Activated T-cell treated with anti-CD3 and anti-CD28 coated beads, Interleukin-2, amount 50 U/mL, for 24 hours (primary cell): ENCODE results near the gene AMOTL1.
A peak's percentile ranks its signal among the peaks of the same experiment; 100 is the strongest.

ENCODE experiments used
- DNase-seq: peaks from one replicate; pipeline ENCODE4 v3.0.0-alpha.2; 2020
- H3K27ac Mint-ChIP-seq: 2 replicates; pipeline ENCODE4 v1.8.0; 2020; ENCODE audit warnings: mild to moderate bottlenecking, mixed read lengths
- H3K27me3 Mint-ChIP-seq: 2 replicates; pipeline ENCODE4 v1.8.0; 2020; ENCODE audit warnings: mixed read lengths
- H3K36me3 Mint-ChIP-seq: 2 replicates; pipeline ENCODE4 v1.8.0; 2020; ENCODE audit warnings: low read depth, mixed read lengths
- H3K4me1 Mint-ChIP-seq: 2 replicates; pipeline ENCODE4 v1.8.0; 2020; ENCODE audit warnings: low read depth, mixed read lengths
- H3K4me3 Mint-ChIP-seq: 2 replicates; pipeline ENCODE4 v1.8.0; 2020; ENCODE audit warnings: mild to moderate bottlenecking, moderate library complexity, mixed read lengths
- H3K9me3 Mint-ChIP-seq: 2 replicates; pipeline ENCODE4 v1.8.0; 2020; ENCODE audit warnings: mixed read lengths

The AMOTL1 gene

DNA sequence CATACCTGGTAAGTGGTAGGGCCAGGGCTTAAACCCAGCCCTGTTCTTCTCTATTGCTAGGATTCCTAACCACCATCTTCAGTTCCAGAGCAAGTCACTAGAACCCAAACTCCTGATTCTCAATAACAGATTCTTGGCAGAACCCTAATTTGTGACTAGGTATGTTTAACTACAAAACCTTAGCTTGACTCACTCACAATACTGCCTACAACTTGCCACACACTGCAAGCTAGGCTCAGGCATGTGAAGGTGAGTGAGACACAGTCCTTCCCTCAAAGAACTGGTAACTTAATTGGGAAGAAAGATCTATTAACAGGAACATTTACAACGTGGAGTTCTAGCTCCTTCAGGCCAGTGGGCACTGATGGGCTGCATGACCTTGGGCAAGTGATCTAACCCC, 14.5 kb upstream of the AMOTL1 start:
- H3K36me3 Mint-ChIP-seq, result no peaks in the 10 kb centered on the region
- H3K4me1 Mint-ChIP-seq, result no peaks in the 10 kb centered on the region
- DNase-seq, result no peak
- no peak overlapping the region for H3K27ac Mint-ChIP-seq
- H3K4me3 Mint-ChIP-seq, result no peak overlapping the region
- no peaks in the 10 kb centered on the region for H3K9me3 Mint-ChIP-seq
- peaks cover 44% of the 10 kb centered on the region for H3K27me3 Mint-ChIP-seq

DNA sequence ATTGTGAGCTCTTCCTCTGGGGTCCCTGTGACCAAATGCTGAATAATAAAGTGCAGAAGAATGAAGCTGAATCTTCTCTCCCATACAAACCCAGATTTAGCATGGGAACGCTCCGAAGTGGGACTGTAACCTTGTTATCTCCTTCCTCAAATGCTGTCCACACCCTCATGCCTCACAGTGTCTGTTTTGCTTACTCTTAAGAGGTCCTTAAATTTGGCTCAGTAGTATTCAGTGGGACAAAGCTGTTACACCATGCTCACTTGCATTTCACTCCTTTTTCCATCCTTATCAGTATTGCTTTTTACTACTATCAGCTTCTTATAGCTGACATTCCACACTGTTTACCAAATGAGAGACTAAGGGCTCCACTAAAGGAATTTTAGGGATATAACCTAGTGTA, 13.8 kb upstream of the AMOTL1 start:
- no peaks in the 10 kb centered on the region for H3K4me1 Mint-ChIP-seq
- H3K27me3 Mint-ChIP-seq, result peaks cover 40% of the 10 kb centered on the region
- no peak overlapping the region for H3K4me3 Mint-ChIP-seq
- no peak overlapping the region for H3K27ac Mint-ChIP-seq
- no peaks in the 10 kb centered on the region for H3K9me3 Mint-ChIP-seq
- no peaks in the 10 kb centered on the region for H3K36me3 Mint-ChIP-seq
- no peak for DNase-seq

DNA sequence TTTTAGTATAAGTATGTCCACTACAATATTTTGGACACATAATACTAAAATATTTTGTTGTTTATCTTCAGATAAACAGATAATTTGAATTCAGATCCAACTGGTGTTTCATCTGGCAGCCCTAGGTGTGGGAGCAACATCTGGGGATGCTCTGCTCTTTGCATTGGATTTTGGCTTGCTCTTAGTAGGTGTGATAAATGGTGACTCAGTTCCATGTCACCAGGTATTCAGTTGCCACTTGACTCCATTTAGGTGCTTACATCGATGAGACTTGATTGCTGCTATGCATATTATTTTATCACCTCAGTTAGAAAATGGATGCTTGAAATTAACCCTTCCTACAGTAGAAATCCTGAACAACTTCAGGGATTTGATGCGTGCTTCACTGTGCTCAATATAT, 13.3 kb upstream of the AMOTL1 start:
- Mint-ChIP-seq H3K4me1 (no peaks in the 10 kb centered on the region), H3K36me3 (no peaks in the 10 kb centered on the region), H3K27me3 (peaks cover 39% of the 10 kb centered on the region), H3K27ac (no peak overlapping the region), H3K9me3 (no peaks in the 10 kb centered on the region), H3K4me3 (no peak overlapping the region)
- no peak for DNase-seq

DNA sequence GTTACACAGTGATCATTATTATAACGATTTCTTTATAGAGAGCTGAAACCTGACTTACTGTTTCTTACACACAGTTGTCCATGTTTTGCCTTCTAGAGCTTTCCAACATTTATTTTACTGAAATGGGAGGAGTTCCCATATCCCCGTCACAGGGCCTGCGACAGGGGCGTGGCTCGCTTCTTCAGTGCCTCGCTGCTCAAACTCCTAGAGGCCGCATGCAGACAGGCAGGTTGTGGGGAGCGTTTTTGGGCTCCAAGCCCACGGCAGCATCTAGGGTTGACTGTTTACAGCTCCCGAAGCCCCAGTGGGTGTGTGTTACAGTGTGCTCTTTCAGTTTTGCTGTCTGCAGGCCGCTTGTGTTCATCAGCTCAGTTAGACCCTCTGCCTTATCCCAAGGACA, 12.7 kb upstream of the AMOTL1 start:
- H3K4me1 Mint-ChIP-seq, result no peaks in the 10 kb centered on the region
- no peak for DNase-seq
- no peak overlapping the region for H3K4me3 Mint-ChIP-seq
- no peaks in the 10 kb centered on the region for H3K36me3 Mint-ChIP-seq
- H3K9me3 Mint-ChIP-seq, result no peaks in the 10 kb centered on the region
- no peak overlapping the region for H3K27ac Mint-ChIP-seq
- peaks cover 34% of the 10 kb centered on the region for H3K27me3 Mint-ChIP-seq

DNA sequence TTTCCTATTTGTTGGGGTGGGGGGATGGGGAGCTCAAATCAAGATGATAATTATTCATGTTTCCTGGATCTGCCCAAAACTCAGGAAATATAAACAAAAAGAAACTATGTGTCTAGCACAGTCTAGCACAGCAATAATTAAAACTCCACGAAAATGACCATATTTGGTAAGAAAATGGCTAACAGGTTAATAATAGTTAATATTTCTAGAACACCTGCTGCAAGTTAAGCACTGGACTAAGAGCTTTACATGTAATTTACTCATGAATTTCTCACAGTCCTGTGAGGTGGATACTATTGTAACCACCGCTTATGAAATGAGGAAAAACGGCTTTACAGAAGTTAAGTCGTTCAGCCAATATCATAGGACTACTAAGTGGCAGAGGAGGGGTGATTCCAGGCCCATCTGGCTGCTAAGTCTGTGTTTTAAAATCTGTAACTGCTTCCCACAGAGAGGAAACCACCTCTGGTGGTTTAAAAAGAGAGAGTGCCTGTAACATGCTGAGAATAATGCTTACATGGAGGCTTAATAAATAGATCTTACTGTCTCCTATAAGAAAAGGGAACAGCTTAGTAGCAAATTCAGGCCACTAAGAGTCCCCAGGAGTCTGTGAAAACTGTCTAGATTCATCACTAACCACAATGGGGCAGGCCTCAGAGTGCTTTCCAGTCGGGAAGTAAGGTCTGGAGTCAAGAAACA, 11.0 kb upstream of the AMOTL1 start:
- Mint-ChIP-seq H3K27ac (no peak overlapping the region), H3K9me3 (no peaks in the 10 kb centered on the region), H3K4me1 (no peaks in the 10 kb centered on the region), H3K27me3 (peaks cover 19% of the 10 kb centered on the region), H3K36me3 (no peaks in the 10 kb centered on the region), H3K4me3 (no peak overlapping the region)
- no peak for DNase-seq

DNA sequence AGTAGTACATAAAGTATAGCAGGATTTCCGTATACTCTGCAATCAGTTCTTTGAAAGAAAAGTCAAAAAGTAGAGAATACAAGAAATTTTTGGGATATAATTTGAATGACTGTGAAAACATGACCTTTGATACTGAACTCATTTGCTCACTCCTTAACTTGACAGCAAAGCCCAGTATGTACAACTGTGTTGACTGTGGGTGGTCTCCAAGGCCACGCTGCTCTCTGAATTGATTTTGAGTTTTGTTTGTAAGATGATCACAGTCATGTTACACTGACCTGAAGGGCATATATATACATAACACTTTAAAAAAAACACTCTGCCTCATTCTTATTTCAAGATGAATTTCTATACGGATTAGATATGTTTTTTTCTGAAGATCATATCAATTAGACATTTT, 9.5 kb upstream of the AMOTL1 start:
- Mint-ChIP-seq H3K4me1 (no peaks in the 10 kb centered on the region), H3K4me3 (no peak overlapping the region), H3K27me3 (peaks cover 11% of the 10 kb centered on the region)

DNA sequence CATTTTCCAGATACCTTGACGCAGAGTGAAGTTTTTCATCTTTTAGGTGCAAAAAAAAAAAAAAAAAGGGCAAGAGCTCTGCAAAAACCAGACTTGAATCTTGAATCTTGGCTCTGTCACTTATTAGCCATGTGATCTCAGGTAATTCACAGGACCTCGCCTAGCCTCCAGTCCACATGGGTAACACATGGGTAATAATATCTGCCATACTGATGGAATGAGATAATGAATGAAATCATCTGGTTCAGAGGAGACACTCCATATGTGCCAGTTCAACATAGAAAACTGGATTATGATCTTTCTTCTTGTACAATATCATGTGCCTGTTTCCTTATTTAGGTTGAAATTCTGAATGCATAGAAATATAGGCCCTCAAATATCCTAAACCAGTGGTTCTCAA, 8.6 kb upstream of the AMOTL1 start:
- DNase-seq, result no peak
- H3K9me3 Mint-ChIP-seq, result no peaks in the 10 kb centered on the region
- peaks cover 4% of the 10 kb centered on the region for H3K27me3 Mint-ChIP-seq
- H3K4me1 Mint-ChIP-seq, result no peaks in the 10 kb centered on the region
- no peak overlapping the region for H3K4me3 Mint-ChIP-seq
- H3K36me3 Mint-ChIP-seq, result no peaks in the 10 kb centered on the region
- H3K27ac Mint-ChIP-seq, result no peak overlapping the region

More for the DNA sequence above, 9.5 kb upstream of the AMOTL1 start:
- H3K27ac Mint-ChIP-seq, result no peak overlapping the region
- no peak for DNase-seq
- no peaks in the 10 kb centered on the region for H3K9me3 Mint-ChIP-seq
- no peaks in the 10 kb centered on the region for H3K36me3 Mint-ChIP-seq

DNA sequence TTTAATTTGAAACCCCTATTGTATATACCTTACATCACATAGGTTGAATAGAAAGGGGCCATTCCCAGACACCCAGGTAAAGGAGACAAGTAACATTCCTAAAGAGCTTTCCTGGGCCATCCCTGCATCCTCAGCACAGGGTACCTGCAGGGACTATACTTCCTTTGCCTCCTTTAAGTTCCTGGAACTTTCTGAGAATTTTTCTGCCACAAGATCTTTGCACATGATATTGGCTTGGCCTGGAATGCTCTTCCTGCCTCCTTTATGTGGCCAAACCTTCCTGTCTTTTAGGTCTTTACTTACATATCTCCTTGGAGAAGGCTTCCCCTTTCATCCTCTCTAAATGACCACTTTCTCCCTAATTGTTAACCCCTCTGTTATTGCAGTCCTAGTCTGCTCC, 7.9 kb upstream of the AMOTL1 start:
- H3K4me1 Mint-ChIP-seq, result no peaks in the 10 kb centered on the region
- H3K27me3 Mint-ChIP-seq, result peaks cover 4% of the 10 kb centered on the region

DNA sequence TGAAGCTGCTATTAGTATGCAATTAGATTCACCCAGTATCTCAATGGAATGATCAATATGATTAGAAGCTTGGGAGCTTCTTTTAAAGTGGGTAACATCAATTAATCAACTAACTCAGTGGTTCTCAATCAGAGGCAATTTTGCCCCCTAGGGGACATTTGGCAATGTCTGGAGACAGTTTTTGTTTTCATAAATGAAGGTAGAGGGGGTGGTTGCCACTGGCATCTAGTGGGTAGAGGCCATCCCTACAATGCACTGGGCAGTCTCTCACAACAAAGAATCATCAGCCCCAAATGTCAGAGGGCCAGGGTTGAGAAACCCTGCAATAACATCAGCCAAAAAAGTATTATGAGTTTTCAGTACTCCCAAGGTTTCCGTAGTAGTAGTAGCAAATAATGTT, 5.9 kb upstream of the AMOTL1 start:
- no peaks in the 10 kb centered on the region for H3K36me3 Mint-ChIP-seq

More for the DNA sequence above, 7.9 kb upstream of the AMOTL1 start:
- H3K4me3 Mint-ChIP-seq, result no peak overlapping the region
- no peaks in the 10 kb centered on the region for H3K9me3 Mint-ChIP-seq
- H3K27ac Mint-ChIP-seq, result no peak overlapping the region
- H3K36me3 Mint-ChIP-seq, result no peaks in the 10 kb centered on the region
- no peak for DNase-seq

DNA sequence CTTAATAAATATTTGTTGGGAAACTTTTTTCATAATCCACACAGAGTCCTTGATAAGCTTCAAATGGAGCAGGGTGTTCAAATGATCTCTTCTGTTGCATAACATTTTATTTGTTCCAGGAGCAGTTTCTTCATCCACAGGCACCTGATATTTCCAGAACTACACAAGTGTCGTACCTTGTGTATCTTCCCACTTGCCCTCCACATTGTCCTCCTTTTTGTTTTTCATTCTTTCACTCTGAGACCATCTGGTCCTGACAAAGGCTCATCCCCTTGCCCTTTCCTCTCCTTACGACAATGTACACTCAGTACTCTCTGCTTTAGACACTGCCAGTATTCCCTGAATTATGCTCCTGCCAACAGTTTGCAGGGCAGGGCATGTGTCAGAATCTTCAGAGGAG, 5.2 kb upstream of the AMOTL1 start:
- H3K27ac Mint-ChIP-seq, result no peak overlapping the region
- H3K4me3 Mint-ChIP-seq, result no peak overlapping the region
- no peaks in the 10 kb centered on the region for H3K9me3 Mint-ChIP-seq
- DNase-seq, result no peak
- H3K4me1 Mint-ChIP-seq, result peaks cover 2% of the 10 kb centered on the region
- no peaks in the 10 kb centered on the region for H3K36me3 Mint-ChIP-seq
- H3K27me3 Mint-ChIP-seq, result peaks cover 2% of the 10 kb centered on the region

More for the DNA sequence above, 5.9 kb upstream of the AMOTL1 start:
- Mint-ChIP-seq H3K27me3 (peaks cover 2% of the 10 kb centered on the region), H3K4me3 (no peak overlapping the region), H3K27ac (no peak overlapping the region), H3K4me1 (no peaks in the 10 kb centered on the region), H3K9me3 (no peaks in the 10 kb centered on the region)
- DNase-seq, result no peak

DNA sequence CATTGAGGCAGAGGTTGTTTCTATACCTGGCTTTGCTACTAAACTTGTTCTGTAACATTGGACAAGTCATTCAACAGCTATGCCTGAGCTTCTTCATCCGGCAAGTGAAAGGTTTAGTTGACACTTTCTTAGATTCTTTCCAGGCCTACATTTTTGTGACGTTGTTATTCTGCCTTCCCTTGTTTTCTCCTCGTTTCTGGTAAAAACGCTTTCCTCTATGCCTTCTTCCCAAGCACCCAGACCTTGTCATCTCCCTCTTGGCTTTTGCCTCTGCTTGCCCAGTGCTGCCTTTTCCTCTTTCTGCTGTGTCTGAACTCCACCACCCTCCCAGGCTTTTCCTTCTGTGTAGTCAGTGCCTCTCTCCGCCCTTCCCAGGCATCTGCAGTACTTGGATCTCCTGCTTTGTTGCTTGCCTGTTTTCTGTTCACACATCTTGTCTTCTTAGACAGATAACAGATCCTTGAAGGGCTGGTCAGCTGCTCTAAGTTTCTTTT, 1.4 kb upstream of the AMOTL1 start:
- H3K27me3 Mint-ChIP-seq, result peaks cover 30% of the 10 kb centered on the region
- H3K27ac Mint-ChIP-seq, result no peak overlapping the region
- H3K4me3 Mint-ChIP-seq, result no peak overlapping the region
- no peaks in the 10 kb centered on the region for H3K36me3 Mint-ChIP-seq
- DNase-seq, result no peak
- peaks cover 9% of the 10 kb centered on the region for H3K4me1 Mint-ChIP-seq
- H3K9me3 Mint-ChIP-seq, result no peaks in the 10 kb centered on the region

DNA sequence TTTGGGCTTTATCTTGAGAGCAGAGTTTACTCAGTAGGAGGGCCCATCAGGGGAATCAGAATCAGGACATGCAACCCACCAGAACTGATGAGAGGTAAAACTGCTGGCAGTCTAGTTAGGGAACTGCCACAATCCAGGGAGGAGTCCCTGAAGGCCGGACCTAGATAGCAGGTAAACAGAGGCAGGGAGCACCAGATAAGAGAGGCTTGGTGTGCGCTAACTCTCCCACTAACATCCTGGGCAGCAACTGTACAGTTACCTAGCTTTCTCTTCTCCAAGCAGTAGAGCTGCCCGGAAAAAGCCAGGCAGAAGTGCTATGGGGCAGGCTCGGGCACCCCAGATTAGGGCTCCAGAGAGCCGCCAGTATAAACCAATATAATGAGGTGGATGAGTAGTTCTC, 865 bp upstream of the AMOTL1 start:
- H3K27me3 Mint-ChIP-seq, result peaks cover 35% of the 10 kb centered on the region
- no peaks in the 10 kb centered on the region for H3K9me3 Mint-ChIP-seq
- peaks cover 9% of the 10 kb centered on the region for H3K4me1 Mint-ChIP-seq
- peak overlapping the region; percentile 48 for H3K4me3 Mint-ChIP-seq
- no peak for DNase-seq
- no peaks in the 10 kb centered on the region for H3K36me3 Mint-ChIP-seq
- H3K27ac Mint-ChIP-seq, result no peak overlapping the region

DNA sequence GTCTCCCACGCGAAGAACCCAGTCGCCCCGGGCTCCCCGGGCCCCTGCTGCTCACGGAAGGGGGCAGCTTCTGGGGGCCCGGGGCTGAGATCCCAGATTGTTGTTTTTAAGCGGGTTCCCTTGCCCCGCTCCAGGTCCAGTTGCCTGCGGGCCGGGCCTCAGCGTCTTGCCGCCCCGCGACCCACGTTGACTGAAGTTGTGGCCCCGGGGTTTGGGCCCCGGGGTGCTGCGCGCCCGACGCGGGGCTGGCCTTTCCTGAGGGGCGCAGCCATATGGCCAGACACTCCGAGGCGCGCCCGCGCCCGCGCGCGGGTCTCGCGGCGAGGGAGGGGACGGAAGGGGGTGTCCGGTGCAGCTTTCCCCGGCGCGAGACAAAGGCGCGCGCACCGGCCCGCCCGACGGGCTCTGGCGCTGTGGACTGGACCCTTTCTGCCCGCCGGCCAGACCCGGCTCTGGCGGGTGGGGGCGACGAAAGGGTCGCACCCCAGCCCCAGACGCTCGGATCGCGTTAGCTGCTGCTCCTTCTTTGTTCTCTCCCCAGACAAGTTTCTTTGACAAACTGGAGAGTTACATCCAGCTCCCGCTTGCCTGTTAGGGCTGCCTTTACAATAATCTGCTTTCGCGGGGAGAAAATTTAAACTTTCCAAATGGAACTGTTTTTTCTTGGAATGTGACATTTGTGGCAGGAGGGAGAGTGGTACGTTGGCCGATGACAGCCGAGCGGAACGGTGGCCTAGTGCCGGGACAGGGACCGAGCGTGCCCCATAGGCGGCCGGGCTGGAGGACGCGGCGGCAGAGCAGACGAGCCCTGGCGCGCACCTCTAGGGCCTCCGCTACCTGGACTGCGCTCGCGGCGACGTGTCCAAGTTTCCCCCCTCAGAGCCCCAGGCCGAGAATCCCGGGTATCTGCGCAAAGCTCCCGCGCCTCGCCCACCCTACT, 716 bp downstream of the AMOTL1 start:
- Mint-ChIP-seq H3K27ac (no peak overlapping the region), H3K27me3 (peaks cover 45% of the 10 kb centered on the region), H3K9me3 (no peaks in the 10 kb centered on the region), H3K36me3 (no peaks in the 10 kb centered on the region), H3K4me3 (peak overlapping the region; percentile 74), H3K4me1 (peaks cover 9% of the 10 kb centered on the region)
- DNase-seq, result peak; percentile 34

DNA sequence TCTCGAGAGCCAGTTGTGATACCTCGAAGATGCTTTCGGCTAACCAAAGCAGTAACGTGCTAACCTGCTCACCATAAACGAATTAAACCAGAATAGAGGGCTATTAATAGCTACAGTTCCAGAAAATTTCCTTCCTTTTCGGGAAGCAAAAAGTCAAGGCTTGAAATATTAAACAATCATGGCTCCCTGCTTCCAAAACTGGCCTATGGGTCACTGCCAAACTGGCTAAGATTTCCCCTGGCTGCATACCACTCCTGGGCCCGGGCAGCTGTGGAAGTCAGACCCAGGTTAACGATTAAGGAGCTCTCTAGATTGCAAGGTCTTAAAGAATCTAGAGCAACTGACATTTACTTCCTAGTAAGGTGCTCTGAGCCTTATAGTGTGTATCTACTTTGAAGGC, 1.7 kb downstream of the AMOTL1 start:
- no peak for DNase-seq
- Mint-ChIP-seq H3K27me3 (peaks cover 48% of the 10 kb centered on the region), H3K4me1 (peaks cover 9% of the 10 kb centered on the region), H3K9me3 (no peaks in the 10 kb centered on the region), H3K36me3 (no peaks in the 10 kb centered on the region), H3K27ac (no peak overlapping the region), H3K4me3 (no peak overlapping the region)

DNA sequence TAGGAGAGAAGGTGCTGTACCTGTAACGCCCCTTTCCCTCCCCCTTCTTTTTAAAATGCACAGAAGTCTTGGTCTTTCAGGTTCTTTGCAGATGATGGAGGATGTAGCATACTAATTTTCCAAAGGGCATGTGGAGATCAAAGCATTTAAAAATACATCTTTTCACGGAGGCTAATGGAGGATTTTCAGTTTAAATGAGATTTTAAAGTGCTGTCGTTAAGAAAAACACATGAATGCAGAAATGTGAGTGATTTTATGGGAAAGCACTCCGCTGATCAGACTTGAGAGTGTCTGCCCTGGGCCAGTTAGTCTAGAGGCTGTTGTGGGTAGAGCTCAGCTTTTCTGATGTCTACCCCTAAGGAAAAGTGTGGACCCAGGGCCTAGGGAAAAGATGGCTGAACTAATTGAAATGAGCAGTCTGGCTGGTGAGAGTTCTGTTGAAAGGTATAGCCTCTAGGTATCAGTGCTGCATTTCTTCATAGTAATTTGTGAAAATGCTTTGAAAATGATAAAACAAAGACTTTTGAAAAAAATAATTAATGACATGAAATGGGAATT, 2.5 kb downstream of the AMOTL1 start:
- H3K27me3 Mint-ChIP-seq, result peaks cover 50% of the 10 kb centered on the region
- H3K36me3 Mint-ChIP-seq, result no peaks in the 10 kb centered on the region
- no peaks in the 10 kb centered on the region for H3K9me3 Mint-ChIP-seq

More for the DNA sequence above, 2.5 kb downstream of the AMOTL1 start:
- no peak for DNase-seq
- Mint-ChIP-seq H3K27ac (no peak overlapping the region), H3K4me1 (peaks cover 9% of the 10 kb centered on the region), H3K4me3 (no peak overlapping the region)
